Sigmoid colon (tissue), 3 donors: Measurements from ENCODE around the gene ABHD14A.

ENCODE experiments used
- POLR2A ChIP-seq, 2 donors: fragments of 450-650 bp; IDR thresholded peaks; one replicate each; pipeline ENCODE4 v1.6.1; 2016; ENCODE audit warnings: antibody characterized with exemption in 2 of 2, mild to moderate bottlenecking in 2 of 2, moderate library complexity in 2 of 2
- TF ChIP-seq, protein P1 (sequence below), 4 experiments: fragments of 450-650 bp in 3 of 4; fragments of 200-600 bp in 1 of 4; IDR thresholded peaks; one replicate each; pipeline ENCODE4 v1.5.1; 2016 to 2019; ENCODE audit warnings: antibody characterized with exemption in 4 of 4, mild to moderate bottlenecking in 3 of 4, moderate library complexity in 2 of 4

- TF ChIP-seq POLR2A (IDR thresholded peaks at IDR 0.05), result peak; percentile 63 to 68
- TF ChIP-seq, protein P1, sequence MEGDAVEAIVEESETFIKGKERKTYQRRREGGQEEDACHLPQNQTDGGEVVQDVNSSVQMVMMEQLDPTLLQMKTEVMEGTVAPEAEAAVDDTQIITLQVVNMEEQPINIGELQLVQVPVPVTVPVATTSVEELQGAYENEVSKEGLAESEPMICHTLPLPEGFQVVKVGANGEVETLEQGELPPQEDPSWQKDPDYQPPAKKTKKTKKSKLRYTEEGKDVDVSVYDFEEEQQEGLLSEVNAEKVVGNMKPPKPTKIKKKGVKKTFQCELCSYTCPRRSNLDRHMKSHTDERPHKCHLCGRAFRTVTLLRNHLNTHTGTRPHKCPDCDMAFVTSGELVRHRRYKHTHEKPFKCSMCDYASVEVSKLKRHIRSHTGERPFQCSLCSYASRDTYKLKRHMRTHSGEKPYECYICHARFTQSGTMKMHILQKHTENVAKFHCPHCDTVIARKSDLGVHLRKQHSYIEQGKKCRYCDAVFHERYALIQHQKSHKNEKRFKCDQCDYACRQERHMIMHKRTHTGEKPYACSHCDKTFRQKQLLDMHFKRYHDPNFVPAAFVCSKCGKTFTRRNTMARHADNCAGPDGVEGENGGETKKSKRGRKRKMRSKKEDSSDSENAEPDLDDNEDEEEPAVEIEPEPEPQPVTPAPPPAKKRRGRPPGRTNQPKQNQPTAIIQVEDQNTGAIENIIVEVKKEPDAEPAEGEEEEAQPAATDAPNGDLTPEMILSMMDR (IDR thresholded peaks at IDR 0.05), result peak; percentile 97 to 100 (median 98)
These were observed 32.9 kb upstream of the ABHD14A start, which contains the start of the genes PARP3 and RRP9 for GRCh38 chr3:51941798-51942602.
